ENCODE results near the gene DHX58. TPM values are rescaled to one million over a fixed set of nuclear protein-coding genes. Genes with fewer than 3 reads are reported as not detected.

The DHX58 gene
- total RNA-seq, 2 experiments from 2014 or later = 33.5 to 35.6 TPM

GRCh38 chr17:42135151-42135550, 22.6 kb upstream of the DHX58 start:
- POLR2A ChIA-PET = interaction anchor here (0.6 kb wide), 1 partner anchor 169 kb away, joined by 3 read pairs; the partner anchor contains the start of gene CNP
- peak overlapping the region; percentile 69 for H3K27ac Mint-ChIP-seq
- H3K4me3 Mint-ChIP-seq = no peak overlapping the region

GRCh38 chr17:42133461-42134041, 21.0 kb upstream of the DHX58 start:
- peaks cover 59% of the 10 kb centered on the region for H3K4me1 ChIP-seq (ENCODE audit: insufficient read depth, low read length)
- POLR2A ChIA-PET = no interaction called here
- no peak overlapping the region for H3K4me3 ChIP-seq (ENCODE audit: low read length)
- no peaks in the 10 kb centered on the region for H3K9me3 ChIP-seq (ENCODE audit: control insufficient read depth in 1 of 2, insufficient read depth in 1 of 2, low read length in 2 of 2)
- no peaks in the 10 kb centered on the region for H3K9me3 Mint-ChIP-seq
- CTCF ChIA-PET = no interaction called here
- H3K27ac Mint-ChIP-seq = peak overlapping the region; percentile 76
- intact Hi-C loops (cut with DNase I, micrococcal nuclease) = no loop called here
- peaks cover 65% of the 10 kb centered on the region for H3K36me3 Mint-ChIP-seq (ENCODE audit: low read depth)
- H3K36me3 ChIP-seq (ENCODE audit: insufficient read depth, low read length) = peaks cover 51% of the 10 kb centered on the region
- no peak for TF ChIP-seq CTCF (IDR thresholded peaks at IDR 0.05)
- peaks cover 72% of the 10 kb centered on the region for H3K4me1 Mint-ChIP-seq (ENCODE audit: low read depth)
- no peaks in the 10 kb centered on the region for H3K27me3 ChIP-seq (ENCODE audit: control insufficient read depth in 1 of 2, insufficient read depth in 2 of 2, low read length in 2 of 2)
- DNase-seq = peak in 11 of 14 experiments; percentile 22 to 68 (median 45)
- peak; percentile 71 for ATAC-seq (ENCODE audit: poor library complexity)
- H3K27ac ChIP-seq (ENCODE audit: low read depth in 1 of 2, low read length in 2 of 2) = peak overlapping the region in 1 of 2 donors; percentile 13
- H3K4me3 Mint-ChIP-seq = no peak overlapping the region
- H3K27me3 Mint-ChIP-seq = no peaks in the 10 kb centered on the region

More at GRCh38 chr17:42135151-42135550, 22.6 kb upstream of the DHX58 start:
- ATAC-seq (ENCODE audit: poor library complexity) (no peak), DNase-seq (no peak)
- Histone ChIP-seq H3K9me3 (ENCODE audit: control insufficient read depth in 1 of 2, insufficient read depth in 1 of 2, low read length in 2 of 2) (no peaks in the 10 kb centered on the region), H3K27ac (ENCODE audit: low read depth in 1 of 2, low read length in 2 of 2) (no peak overlapping the region), H3K4me3 (ENCODE audit: low read length) (no peak overlapping the region), H3K36me3 (ENCODE audit: insufficient read depth, low read length) (peaks cover 47% of the 10 kb centered on the region), H3K4me1 (ENCODE audit: insufficient read depth, low read length) (peaks cover 73% of the 10 kb centered on the region), H3K27me3 (ENCODE audit: control insufficient read depth in 1 of 2, insufficient read depth in 2 of 2, low read length in 2 of 2) (no peaks in the 10 kb centered on the region)
- TF ChIP-seq CTCF (IDR thresholded peaks at IDR 0.05) = no peak
- CTCF ChIA-PET = interaction anchor here (0.7 to 0.8 kb wide), 2 partner anchors 17 to 181 kb away, joined by 3 read pairs; no protein-coding TSS in a partner anchor
- Mint-ChIP-seq H3K9me3 (no peaks in the 10 kb centered on the region), H3K27me3 (no peaks in the 10 kb centered on the region), H3K4me1 (ENCODE audit: low read depth) (peaks cover 82% of the 10 kb centered on the region), H3K36me3 (ENCODE audit: low read depth) (peaks cover 56% of the 10 kb centered on the region)
- intact Hi-C loops (cut with DNase I, micrococcal nuclease) = no loop called here

GRCh38 chr17:42132941-42133340, 20.4 kb upstream of the DHX58 start:
- H3K9me3 Mint-ChIP-seq = no peaks in the 10 kb centered on the region
- no peaks in the 10 kb centered on the region for H3K27me3 Mint-ChIP-seq
- H3K4me3 Mint-ChIP-seq = no peak overlapping the region
- peak overlapping the region; percentile 76 for H3K27ac Mint-ChIP-seq
- Histone ChIP-seq H3K27me3 (ENCODE audit: control insufficient read depth in 1 of 2, insufficient read depth in 2 of 2, low read length in 2 of 2) (no peaks in the 10 kb centered on the region), H3K4me3 (ENCODE audit: low read length) (no peak overlapping the region), H3K4me1 (ENCODE audit: insufficient read depth, low read length) (peaks cover 53% of the 10 kb centered on the region), H3K27ac (ENCODE audit: low read depth in 1 of 2, low read length in 2 of 2) (no peak overlapping the region), H3K36me3 (ENCODE audit: insufficient read depth, low read length) (peaks cover 58% of the 10 kb centered on the region), H3K9me3 (ENCODE audit: control insufficient read depth in 1 of 2, insufficient read depth in 1 of 2, low read length in 2 of 2) (no peaks in the 10 kb centered on the region)
- H3K36me3 Mint-ChIP-seq (ENCODE audit: low read depth) = peaks cover 67% of the 10 kb centered on the region
- TF ChIP-seq CTCF (IDR thresholded peaks at IDR 0.05) = no peak
- peak in 2 of 14 experiments; percentile 43 to 51 for DNase-seq
- peak; percentile 49 for ATAC-seq (ENCODE audit: poor library complexity)
- CTCF ChIA-PET = interaction anchor here (1.1 kb wide), 1 partner anchor 32 kb away, joined by 3 read pairs; no protein-coding TSS in a partner anchor
- peaks cover 66% of the 10 kb centered on the region for H3K4me1 Mint-ChIP-seq (ENCODE audit: low read depth)
- intact Hi-C loops (cut with DNase I, micrococcal nuclease) = no loop called here
- POLR2A ChIA-PET = no interaction called here
